Mesenchymal stem cell (in vitro differentiated cells and primary cell): ENCODE data around the gene PPM1N.
A peak's percentile ranks its signal among the peaks of the same experiment; 100 is the strongest.

Experiments used
- DNase-seq: peaks from one replicate; pipeline ENCODE4 v3.0.0-alpha.2; 2013
- H2AFZ ChIP-seq: one replicate; pipeline ENCODE4 v1.6.1; 2013; ENCODE audit warnings: low read depth, mild to moderate bottlenecking, control low read depth, inconsistent platforms, low read length, moderate library complexity
- H2AK5ac ChIP-seq: 2 replicates; pipeline ENCODE4 v1.6.1; 2013; ENCODE audit warnings: low read length, moderate library complexity, mild to moderate bottlenecking, inconsistent platforms; ENCODE audit not compliant: severe bottlenecking
- H2BK120ac ChIP-seq: one replicate; pipeline ENCODE4 v1.6.1; 2013; ENCODE audit warnings: low read depth, mild to moderate bottlenecking, inconsistent platforms, low read length, moderate library complexity
- H2BK12ac ChIP-seq, 2 experiments: one replicate each; pipeline ENCODE4 v1.6.1; 2013; ENCODE audit warnings: inconsistent platforms in 2 of 2, low read length in 2 of 2, mild to moderate bottlenecking in 2 of 2, moderate library complexity in 2 of 2, control low read depth in 1 of 2
- H2BK15ac ChIP-seq: one replicate; pipeline ENCODE4 v1.6.1; 2013; ENCODE audit warnings: mild to moderate bottlenecking, low read depth, inconsistent platforms; ENCODE audit not compliant: poor library complexity, severe bottlenecking
- H2BK5ac ChIP-seq: 2 replicates; pipeline ENCODE4 v1.6.1; 2013; ENCODE audit warnings: low read depth, mild to moderate bottlenecking, low read length, control low read depth, inconsistent platforms; ENCODE audit not compliant: poor library complexity, severe bottlenecking
- H3K14ac ChIP-seq, 2 experiments: one replicate each; pipeline ENCODE4 v1.6.1; 2013; ENCODE audit warnings: inconsistent platforms in 2 of 2, low read length in 2 of 2, control low read depth in 1 of 2, mild to moderate bottlenecking in 1 of 2, moderate library complexity in 1 of 2
- H3K18ac ChIP-seq, 2 experiments: one replicate each; pipeline ENCODE4 v1.6.1; 2013; ENCODE audit warnings: inconsistent platforms in 2 of 2, low read length in 2 of 2, control low read depth in 1 of 2, low read depth in 1 of 2, mild to moderate bottlenecking in 1 of 2
- H3K23ac ChIP-seq, 2 experiments: one replicate each; pipeline ENCODE4 v1.6.1; 2013; ENCODE audit warnings: inconsistent platforms in 2 of 2, low read length in 2 of 2, mild to moderate bottlenecking in 2 of 2, moderate library complexity in 2 of 2, control low read depth in 1 of 2
- H3K27ac ChIP-seq: 2 replicates; pipeline ENCODE4 v1.5.1; 2013; ENCODE audit warnings: mild to moderate bottlenecking, moderate library complexity, low read length, control low read depth, inconsistent platforms; ENCODE audit not compliant: poor library complexity, severe bottlenecking
- H3K27me3 ChIP-seq, 2 experiments: 2 replicates each; pipeline versions ENCODE4 v1.6.1 to v1.7.0; 2013; ENCODE audit warnings: low read length in 2 of 2, mild to moderate bottlenecking in 2 of 2, moderate library complexity in 2 of 2, control low read depth in 1 of 2, inconsistent platforms in 1 of 2; ENCODE audit not compliant: control insufficient read depth in 1 of 2, insufficient read depth in 1 of 2
- H3K36me3 ChIP-seq, 2 experiments: 2 replicates each; pipeline versions ENCODE4 v1.6.1 to v1.7.0; 2013; ENCODE audit warnings: low read length in 2 of 2, control low read depth in 1 of 2, inconsistent platforms in 1 of 2, low read depth in 1 of 2, mild to moderate bottlenecking in 1 of 2; ENCODE audit not compliant: insufficient read depth in 2 of 2, control insufficient read depth in 1 of 2
- H3K4ac ChIP-seq, 2 experiments: one replicate each; pipeline ENCODE4 v1.6.1; 2013; ENCODE audit warnings: inconsistent platforms in 2 of 2, low read length in 2 of 2, mild to moderate bottlenecking in 2 of 2, moderate library complexity in 2 of 2, control low read depth in 1 of 2, low read depth in 1 of 2
- H3K4me1 ChIP-seq: 2 replicates; pipeline ENCODE4 v1.6.1; 2013; ENCODE audit warnings: low read depth, low read length, control low read depth; ENCODE audit not compliant: control insufficient read depth, insufficient read depth
- H3K4me2 ChIP-seq: 2 replicates; pipeline ENCODE4 v1.6.1; 2013; ENCODE audit warnings: low read length, mild to moderate bottlenecking, inconsistent platforms; ENCODE audit not compliant: poor library complexity, severe bottlenecking
- H3K4me3 ChIP-seq, 2 experiments: 2 replicates each; pipeline versions ENCODE4 v1.5.1 to v1.7.0; 2013; ENCODE audit warnings: low read length in 2 of 2, mild to moderate bottlenecking in 2 of 2, control low read depth in 1 of 2, low read depth in 1 of 2; ENCODE audit not compliant: insufficient read depth in 1 of 2
- H3K79me1 ChIP-seq: replicated peaks from 2 replicates; pipeline ENCODE4 v1.6.1; 2013; ENCODE audit warnings: mild to moderate bottlenecking, control low read depth, low read length, inconsistent platforms; ENCODE audit not compliant: poor library complexity, severe bottlenecking
- H3K9ac ChIP-seq: 2 replicates; pipeline ENCODE4 v1.7.0; 2013; ENCODE audit warnings: mild to moderate bottlenecking, low read length, moderate library complexity
- H3K9me3 ChIP-seq: 2 replicates; pipeline ENCODE4 v1.7.0; 2013; ENCODE audit warnings: mild to moderate bottlenecking, low read length; ENCODE audit not compliant: control insufficient read depth
- H4K8ac ChIP-seq: one replicate; pipeline ENCODE4 v1.6.1; 2013; ENCODE audit warnings: inconsistent platforms, mild to moderate bottlenecking, low read length, moderate library complexity
- H4K91ac ChIP-seq: one replicate; pipeline ENCODE4 v1.6.1; 2013; ENCODE audit warnings: mild to moderate bottlenecking, low read length, inconsistent platforms
- WGBS: methylation state at CpG from one replicate; pipeline ENCODE4 v1.1.7; 2013; ENCODE audit warnings: mixed read lengths; 5-methylcytosine and 5-hydroxymethylcytosine counted together

PPM1N gene

DNA sequence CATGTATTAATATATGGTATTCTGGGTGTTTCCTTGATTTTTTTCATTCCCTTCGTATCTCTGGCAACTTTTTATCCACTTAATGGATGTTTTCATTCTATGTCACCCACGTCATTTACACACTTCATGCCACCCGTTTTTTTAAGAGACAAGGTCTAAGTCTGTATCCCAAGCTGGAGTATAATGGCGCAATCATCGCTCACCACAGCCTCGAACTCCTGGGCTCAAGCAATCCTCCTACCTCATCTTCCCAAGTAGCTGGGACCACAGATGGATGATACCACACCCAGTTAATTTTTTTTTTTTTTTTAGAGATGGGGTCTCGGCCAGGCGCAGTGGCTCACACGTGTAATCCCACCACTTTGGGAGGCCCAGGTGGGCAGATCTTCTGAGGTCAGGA is 5.7 kb downstream of the PPM1N start:
- Histone ChIP-seq H3K27me3 (peaks cover 11 to 15% of the 10 kb centered on the region in 2 experiments), H3K27ac (no peak overlapping the region), H2AFZ (no peak overlapping the region), H3K4me1 (peaks cover 13% of the 10 kb centered on the region), H2BK5ac (no peak overlapping the region), H3K9ac (no peak overlapping the region), H3K4me2 (no peak overlapping the region), H3K4ac (no peak overlapping the region), H4K91ac (no peak overlapping the region), H4K8ac (no peak overlapping the region), H3K36me3 (no peaks in the 10 kb centered on the region), H2BK120ac (no peak overlapping the region), H2AK5ac (no peak overlapping the region), H3K4me3 (no peak overlapping the region), H3K23ac (no peak overlapping the region), H2BK15ac (no peak overlapping the region), H3K14ac (no peak overlapping the region), H3K9me3 (no peaks in the 10 kb centered on the region), H3K79me1 (peaks cover 2% of the 10 kb centered on the region), H2BK12ac (no peak overlapping the region), H3K18ac (no peak overlapping the region)
- WGBS = 91% methylated on average over 9 of the region's 9 CpGs
- DNase-seq = no peak

DNA sequence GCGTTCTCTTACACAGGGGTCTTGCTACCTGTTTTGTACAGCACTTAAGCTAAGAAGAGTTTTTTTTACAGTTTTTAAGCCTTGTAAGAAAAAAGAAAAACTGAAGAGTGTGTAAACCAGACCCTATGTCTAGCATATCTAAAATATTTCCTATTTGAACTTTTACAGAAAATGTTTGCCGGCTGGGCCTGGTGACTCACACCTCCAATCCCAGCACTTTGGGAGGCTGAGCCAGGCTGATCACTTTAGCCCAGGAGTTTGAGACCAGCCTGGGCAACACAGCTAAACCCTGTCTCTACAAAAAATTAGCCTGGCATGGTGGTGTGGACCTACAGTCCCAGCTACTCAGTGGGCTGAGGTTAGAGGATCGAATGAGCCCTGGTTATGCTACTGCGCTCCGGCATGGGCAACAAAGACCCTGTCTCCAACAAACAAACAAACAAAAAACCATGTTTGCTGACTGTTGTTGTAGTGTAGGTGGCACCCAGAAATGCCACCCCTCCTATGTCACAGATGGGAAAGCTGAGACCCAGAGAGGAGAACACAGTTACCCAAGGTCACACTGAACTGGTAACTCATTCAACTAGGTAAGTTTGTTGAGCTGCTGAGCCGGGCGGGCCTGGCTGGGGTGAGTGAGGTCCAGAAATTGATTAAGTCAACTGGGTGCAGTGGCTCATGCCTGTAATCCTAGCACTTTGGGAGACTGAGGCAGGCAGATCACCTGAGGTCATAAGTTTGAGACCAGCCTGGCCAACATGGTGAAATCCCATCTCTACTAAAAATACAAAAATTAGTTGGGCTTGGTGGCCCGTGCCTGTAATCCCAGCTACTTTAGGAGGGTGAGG is 7.1 kb downstream of the PPM1N start:
- Histone ChIP-seq H2BK5ac (no peak overlapping the region), H3K27ac (peak overlapping the region; percentile 45), H3K79me1 (peaks cover 2% of the 10 kb centered on the region), H3K4me1 (peaks cover 15% of the 10 kb centered on the region), H3K23ac (no peak overlapping the region), H4K8ac (peak overlapping the region; percentile 72), H2BK120ac (no peak overlapping the region), H3K36me3 (no peaks in the 10 kb centered on the region), H3K4me3 (no peak overlapping the region), H4K91ac (no peak overlapping the region), H3K18ac (peak overlapping the region in 1 of 2 experiments; percentile 60), H3K4ac (no peak overlapping the region), H3K27me3 (peaks cover 0 to 4% of the 10 kb centered on the region in 2 experiments), H3K4me2 (no peak overlapping the region), H3K14ac (peak overlapping the region in 1 of 2 experiments; percentile 30), H3K9me3 (no peaks in the 10 kb centered on the region), H3K9ac (peak overlapping the region; percentile 36), H2AFZ (no peak overlapping the region), H2BK12ac (peak overlapping the region in 1 of 2 experiments; percentile 54), H2BK15ac (no peak overlapping the region), H2AK5ac (peak overlapping the region; percentile 14)
- 68% methylated on average over 4 of the region's 8 CpGs for WGBS
- peak; percentile 57 for DNase-seq

DNA sequence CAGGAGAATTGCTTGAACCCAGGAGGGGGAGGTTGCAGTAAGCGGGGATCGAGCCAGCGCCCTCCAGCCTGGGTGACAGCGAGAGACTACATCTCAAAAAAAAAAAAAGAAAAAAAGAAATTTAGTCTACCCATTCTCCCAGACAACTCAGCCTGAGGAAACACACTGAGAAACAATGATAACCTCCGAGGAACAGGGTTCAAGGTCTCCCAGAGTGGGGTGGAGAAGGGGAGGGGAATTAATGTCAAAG is 7.7 kb downstream of the PPM1N start:
- Histone ChIP-seq H3K27ac (peak overlapping the region; percentile 50), H3K9ac (peak overlapping the region; percentile 90), H4K91ac (no peak overlapping the region), H3K27me3 (peaks cover 0 to 4% of the 10 kb centered on the region in 2 experiments), H3K4me2 (peak overlapping the region; percentile 65), H3K23ac (no peak overlapping the region), H4K8ac (peak overlapping the region; percentile 82), H2AK5ac (peak overlapping the region; percentile 85), H2AFZ (no peak overlapping the region), H3K4me1 (peaks cover 15% of the 10 kb centered on the region), H3K4ac (no peak overlapping the region), H2BK5ac (no peak overlapping the region), H2BK120ac (peak overlapping the region; percentile 58), H3K36me3 (no peaks in the 10 kb centered on the region), H3K4me3 (peak overlapping the region in 1 of 2 experiments; percentile 88), H3K18ac (peak overlapping the region in 1 of 2 experiments; percentile 67), H2BK15ac (no peak overlapping the region), H3K9me3 (no peaks in the 10 kb centered on the region), H2BK12ac (peak overlapping the region; percentile 72 to 79), H3K14ac (no peak overlapping the region), H3K79me1 (peaks cover 2% of the 10 kb centered on the region)
- 43% methylated on average over 1 of the region's 5 CpGs for WGBS
- no peak for DNase-seq

DNA sequence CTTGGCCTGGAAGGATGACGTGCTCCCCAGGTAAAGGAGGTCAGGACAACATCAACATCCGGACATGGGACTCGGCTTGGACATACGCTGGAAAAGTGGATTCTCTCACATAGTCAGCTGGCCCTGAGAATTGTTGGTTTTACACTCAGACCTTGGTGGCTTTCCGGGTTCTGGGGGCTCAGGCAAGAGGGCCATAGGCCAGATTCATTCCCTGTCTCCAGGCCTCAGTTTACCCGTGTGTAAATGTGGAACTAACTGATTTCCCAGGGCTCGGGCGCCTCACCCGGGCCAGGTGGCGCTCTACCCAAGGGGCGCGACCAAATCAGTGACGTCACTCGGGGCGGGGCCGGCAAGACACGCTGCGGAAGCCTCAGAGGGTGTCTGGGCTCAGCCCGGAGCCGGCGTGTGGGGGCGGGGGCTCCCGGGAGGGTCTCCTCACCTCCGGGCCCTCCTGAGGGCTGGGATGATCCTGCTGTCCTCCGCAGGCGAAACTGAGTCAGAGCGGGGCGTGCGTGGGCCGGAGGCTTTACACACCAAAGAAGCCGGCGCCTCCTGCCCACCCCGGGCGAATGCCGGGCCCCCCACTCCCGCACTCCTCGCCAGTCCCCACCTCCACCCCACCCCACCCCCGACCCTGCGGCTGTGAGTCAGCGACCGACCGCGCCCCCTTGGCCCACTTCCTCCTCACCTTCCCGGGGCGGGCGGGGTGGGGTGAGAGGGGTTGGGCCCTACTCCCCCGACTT is 8.2 kb downstream of the PPM1N start:
- Histone ChIP-seq H4K91ac (peak overlapping the region; percentile 87), H3K36me3 (no peaks in the 10 kb centered on the region), H2BK5ac (peak overlapping the region; percentile 93), H3K9ac (peak overlapping the region; percentile 90), H3K14ac (no peak overlapping the region), H4K8ac (peak overlapping the region; percentile 87), H3K4ac (peak overlapping the region; percentile 69 to 92), H3K9me3 (no peaks in the 10 kb centered on the region), H3K27ac (peak overlapping the region; percentile 85), H3K4me2 (peak overlapping the region; percentile 65), H2AK5ac (peak overlapping the region; percentile 85), H3K27me3 (peaks cover 0 to 4% of the 10 kb centered on the region in 2 experiments), H3K79me1 (peaks cover 2% of the 10 kb centered on the region), H3K4me3 (peak overlapping the region; percentile 80 to 88), H3K4me1 (peaks cover 15% of the 10 kb centered on the region), H3K18ac (peak overlapping the region; percentile 67 to 77), H3K23ac (no peak overlapping the region), H2BK120ac (peak overlapping the region; percentile 92), H2AFZ (no peak overlapping the region), H2BK15ac (peak overlapping the region; percentile 75), H2BK12ac (peak overlapping the region; percentile 72 to 79)
- 10% methylated on average over 24 of the region's 47 CpGs for WGBS
- DNase-seq = peak; percentile 93
